Measurements from ENCODE around the gene SMAD3. TPM values are rescaled to one million over a fixed set of nuclear protein-coding genes. Genes with fewer than 3 reads are reported as not detected.

The SMAD3 gene
- total and polyA plus RNA-seq, 2 of the 8 experiments (the other 6 are each of a cell fraction or from before 2014, with no cell fraction given), result 10.1 to 12.4 TPM

GRCh38 chr15:67130166-67130565, 64.8 kb downstream of the SMAD3 start:
- Histone ChIP-seq H4K91ac (replicated peaks; ENCODE audit: insufficient read length, low read length) (no peak overlapping the region), H2AK5ac (ENCODE audit: low read depth, low read length) (no peak overlapping the region), H3K9ac (replicated peaks in 1 of 4; ENCODE audit: extremely low read depth in 1 of 4, low read depth in 3 of 4, low read length in 3 of 4) (no peak overlapping the region), H2BK20ac (ENCODE audit: low read length) (no peak overlapping the region), H3K14ac (ENCODE audit: insufficient read length) (no peak overlapping the region), H3K9me3 (ENCODE audit: insufficient read depth in 2 of 2, low read depth in 1 of 2, low read length in 1 of 2) (no peaks in the 10 kb centered on the region), H3K79me1 (ENCODE audit: low read depth, low read length) (peaks cover 2% of the 10 kb centered on the region; the same call in 1 of the 2 replicates), H3K27ac (ENCODE audit: low read depth, low read length) (no peak overlapping the region), H3K4me2 (ENCODE audit: insufficient read depth in 1 of 2, low read depth in 2 of 2, low read length in 2 of 2) (no peak overlapping the region), H2BK120ac (replicated peaks; ENCODE audit: low read depth, low read length) (no peak overlapping the region), H3K4ac (replicated peaks; ENCODE audit: insufficient read length, low read depth, low read length) (no peak overlapping the region), H3K23me2 (ENCODE audit: low read depth, low read length) (no peaks in the 10 kb centered on the region), H3K23ac (ENCODE audit: insufficient read length) (no peak overlapping the region), H4K5ac (ENCODE audit: insufficient read length, low read depth, low read length) (no peak overlapping the region), H3K36me3 (ENCODE audit: control insufficient read depth in 2 of 4, insufficient read depth in 4 of 4, low read length in 3 of 4) (no peaks in the 10 kb centered on the region), H2BK15ac (ENCODE audit: low read length) (no peak overlapping the region), H4K20me1 (replicated peaks in 1 of 2; ENCODE audit: control insufficient read depth in 1 of 2, insufficient read depth in 2 of 2, low read length in 2 of 2) (peaks cover 0 to 2% of the 10 kb centered on the region in 2 experiments), H3K27me3 (replicated peaks in 1 of 4; ENCODE audit: control insufficient read depth in 3 of 4, extremely low read depth in 1 of 4, insufficient read depth in 3 of 4, low read length in 3 of 4) (no peaks in the 10 kb centered on the region), H3K56ac (replicated peaks; ENCODE audit: insufficient read length, low read depth, low read length) (no peak overlapping the region), H3K18ac (ENCODE audit: extremely low read depth, low read length) (no peak overlapping the region), H2BK12ac (ENCODE audit: low read depth, low read length) (no peak overlapping the region), H4K8ac (ENCODE audit: extremely low read depth, insufficient read depth, low read length) (no peak overlapping the region), H3K4me3 (ENCODE audit: extremely low read depth in 1 of 4, insufficient read depth in 2 of 4, low read depth in 3 of 4, low read length in 4 of 4) (no peak overlapping the region), H3K4me1 (replicated peaks in 1 of 4; ENCODE audit: control insufficient read depth in 3 of 4, insufficient read depth in 4 of 4, low read length in 3 of 4) (peaks cover 0 to 22% (median 12%) of the 10 kb centered on the region in 4 experiments), H3K79me2 (ENCODE audit: control insufficient read depth in 1 of 2, insufficient read depth in 2 of 2, low read length in 2 of 2) (no peaks in the 10 kb centered on the region), H2AFZ (ENCODE audit: low read length) (no peak overlapping the region), H2BK5ac (ENCODE audit: low read depth, low read length) (no peak overlapping the region)
- TF ChIP-seq MAX (IDR thresholded peaks at IDR 0.05) (no peak), TAF7 (optimal IDR thresholded peaks at IDR 0.05; ENCODE audit: borderline replicate concordance, low read depth, low read length) (no peak), ASH2L (IDR thresholded peaks at IDR 0.05; ENCODE audit: low read length) (no peak)
- no peak for DNase-seq (ENCODE audit: low read depth in 1 of 2, low spot score in 2 of 2)
- FAIRE-seq, result no peak
- WGBS, 2 experiments (ENCODE audit: extremely low coverage in 1 of 2, insufficient coverage in 1 of 2, insufficient read length in 1 of 2, insufficient replicate concordance in 2 of 2, low coverage in 1 of 2, low lambda C conversion rate in 2 of 2, missing lambda C conversion rate in 1 of 2), result 90% methylated on average over 12 of the region's 12 CpGs; no CpG with 5 or more reads in 1 of the 2 experiments
- POLR2A ChIA-PET (ENCODE audit: partially characterized antibody), result interaction anchor here (0.7 to 1.3 kb wide), 3 partner anchors 10 to 46 kb away, joined by 3 read pairs; no protein-coding TSS in a partner anchor
- CTCF ChIA-PET (ENCODE audit: partially characterized antibody), result interaction anchor here (1.7 kb wide), 1 partner anchor 11 kb away, joined by 7 read pairs; no protein-coding TSS in a partner anchor

All from H1 (cell line).